GM12878 (cell line): ENCODE results near the gene ZNF296. TPM values are rescaled to one million over a fixed set of nuclear protein-coding genes. Genes with fewer than 3 reads are reported as not detected.

Experiments
- ATAC-seq: fragments of 200-7000 bp; cut with Tn5 transposase; 3 replicates; pipeline ENCODE4 v1.9.1; 2020; ENCODE audit warnings: mild to moderate bottlenecking, moderate library complexity
- BruUV-seq: library from RNA; stranded (reverse); fragments of 400-500 nt; replicated peaks from 2 replicates; lab custom pipeline; 2021; lab: Mats Ljungman, UMichigan
- CTCF ChIA-PET: fragments of 300-600 bp; sonication (Branson Sonifier 250); formaldehyde crosslinking; extraction: SDS; loops from one replicate; lab custom pipeline; 2021; ENCODE audit warnings: inconsistent platforms; lab: Yijun Ruan, JAX
- POLR2A ChIA-PET: fragments of 350-600 bp; formaldehyde crosslinking; extraction: SDS; loops from one replicate; lab custom pipeline; 2021; ENCODE audit warnings: inconsistent platforms; lab: Charles Lee
- RAD21 ChIA-PET: fragments of 300-600 bp; sonication (Branson Sonifier 250); formaldehyde crosslinking; loops from one replicate; lab custom pipeline; 2023; ENCODE audit warnings: antibody characterized with exemption; ENCODE audit not compliant: unreplicated experiment; lab: Charles Lee
- SMC1A ChIA-PET: fragments of 300-600 bp; sonication (Branson Sonifier 250); formaldehyde crosslinking; loops from one replicate; lab custom pipeline; 2023; ENCODE audit not compliant: unreplicated experiment, uncharacterized antibody; lab: Charles Lee
- DNase-seq: peaks from one replicate; pipeline ENCODE4 v3.0.0-alpha.2; 2011; ENCODE audit warnings: low read depth, low spot score
- FAIRE-seq: peaks from 3 replicates; lab custom pipeline; 2011; peaks lifted over from hg19 to GRCh38; lab: Jason Lieb, UNC
- H2AFZ ChIP-seq: 2 replicates; pipeline ENCODE4 v1.6.0; 2011; ENCODE audit warnings: low read depth, low read length, control low read depth; ENCODE audit not compliant: control insufficient read depth
- H3K27ac ChIP-seq: 2 replicates; pipeline ENCODE4 v1.5.1; 2011; ENCODE audit warnings: control low read depth; ENCODE audit not compliant: control insufficient read depth, insufficient read depth
- H3K27me3 ChIP-seq, 2 experiments: replicated peaks in 1 of 2; 2 replicates each; pipeline versions ENCODE4 v1.6.0 to v1.6.1; 2011; ENCODE audit warnings: low read length in 1 of 2; ENCODE audit not compliant: control insufficient read depth in 2 of 2, insufficient read depth in 2 of 2
- H3K36me3 ChIP-seq, 2 experiments: 2 replicates each; pipeline ENCODE4 v1.5.1; 2011; ENCODE audit warnings: low read length in 1 of 2; ENCODE audit not compliant: control insufficient read depth in 2 of 2, insufficient read depth in 2 of 2
- H3K4me1 ChIP-seq: 2 replicates; pipeline ENCODE4 v1.6.1; 2011; ENCODE audit warnings: mild to moderate bottlenecking, low read length, moderate library complexity, mixed read lengths; ENCODE audit not compliant: control insufficient read depth, insufficient read depth
- H3K4me2 ChIP-seq: 2 replicates; pipeline ENCODE4 v1.6.0; 2011; ENCODE audit warnings: control low read depth; ENCODE audit not compliant: control insufficient read depth, insufficient read depth
- H3K4me3 ChIP-seq: fragments of 200-600 bp; sonication (generic); 2 replicates; pipeline ENCODE4 v1.5.1; 2016
- H3K79me2 ChIP-seq: 2 replicates; pipeline ENCODE4 v1.6.0; 2011; ENCODE audit warnings: low read length; ENCODE audit not compliant: control insufficient read depth, insufficient read depth
- H3K9ac ChIP-seq: 2 replicates; pipeline ENCODE4 v1.8.0; 2011; ENCODE audit warnings: low read length, control low read depth, mixed read lengths; ENCODE audit not compliant: control insufficient read depth, insufficient read depth
- H3K9me3 ChIP-seq: replicated peaks from 3 replicates; pipeline ENCODE4 v1.5.1; 2011; ENCODE audit warnings: mild to moderate bottlenecking, low read length; ENCODE audit not compliant: control insufficient read depth, insufficient read depth
- H4K20me1 ChIP-seq: 2 replicates; pipeline ENCODE4 v1.6.0; 2011; ENCODE audit not compliant: control insufficient read depth, insufficient read depth
- BCL11A ChIP-seq: IDR thresholded peaks from 2 replicates; pipeline ENCODE4 v1.6.1; 2011; ENCODE audit warnings: low read depth, low read length
- BRCA1 ChIP-seq: IDR thresholded peaks from 2 replicates; pipeline ENCODE4 v1.6.1; 2011; ENCODE audit warnings: low read depth, low read length, improper control_type of control experiment
- CBX5 ChIP-seq: sonication (generic); IDR thresholded peaks from 2 replicates; pipeline ENCODE4 v1.6.1; 2016; ENCODE audit warnings: low read depth, moderate library complexity, mild to moderate bottlenecking, inconsistent platforms
- CUX1 ChIP-seq: IDR thresholded peaks from 2 replicates; pipeline ENCODE4 v1.6.1; 2012; ENCODE audit warnings: improper control_type of control experiment, low read depth, low read length; ENCODE audit not compliant: insufficient replicate concordance
- GATAD2B ChIP-seq: fragments of 450-650 bp; conservative IDR thresholded peaks from 2 replicates; pipeline ENCODE4 v1.6.1; 2017; ENCODE audit warnings: low read depth, mild to moderate bottlenecking, moderate library complexity
- JUNB ChIP-seq: IDR thresholded peaks from 2 replicates; pipeline ENCODE4 v1.6.1; 2016; ENCODE audit warnings: antibody characterized with exemption, mild to moderate bottlenecking
- MYC ChIP-seq: IDR thresholded peaks from 2 replicates; pipeline ENCODE4 v1.6.1; 2011; ENCODE audit warnings: mild to moderate bottlenecking, low read length, moderate library complexity, inconsistent platforms; ENCODE audit not compliant: insufficient read depth, insufficient replicate concordance, insufficient read length, severe bottlenecking
- NR2C1 ChIP-seq: fragments of 450-650 bp; IDR thresholded peaks from 2 replicates; pipeline ENCODE4 v1.6.1; 2017; ENCODE audit warnings: antibody characterized with exemption, mild to moderate bottlenecking, moderate library complexity
- PAX5 ChIP-seq: IDR thresholded peaks from 2 replicates; pipeline ENCODE4 v1.6.1; 2011; ENCODE audit warnings: low read depth, low read length, borderline replicate concordance
- PRDM15 ChIP-seq: fragments of 450-650 bp; formaldehyde crosslinking; IDR thresholded peaks from 2 replicates; pipeline ENCODE4 v1.4.0; 2020; ENCODE audit warnings: mild to moderate bottlenecking, moderate library complexity
- SREBF1 ChIP-seq: IDR thresholded peaks from 2 replicates; pipeline ENCODE4 v1.6.1; 2012; ENCODE audit warnings: mild to moderate bottlenecking, low read length
- TCF12 ChIP-seq: IDR thresholded peaks from 2 replicates; pipeline ENCODE4 v1.6.1; 2011; ENCODE audit warnings: low read depth, mild to moderate bottlenecking, low read length
- ZNF622 ChIP-seq: fragments of 450-650 bp; IDR thresholded peaks from 2 replicates; pipeline ENCODE4 v1.6.1; 2017; ENCODE audit warnings: mild to moderate bottlenecking, inconsistent platforms
- WGBS: methylation state at CpG from one replicate; pipeline ENCODE4 v1.1.6; 2016; ENCODE audit warnings: low lambda C conversion rate; ENCODE audit not compliant: insufficient replicate concordance, insufficient coverage; ENCODE audit errors: missing lambda C conversion rate; 5-methylcytosine and 5-hydroxymethylcytosine counted together
- in situ Hi-C: fragments of 300-500 bp; cut with MboI; formaldehyde crosslinking; loops from 9 replicates; pipeline ENCODE4 v1.14.3; 2018; ENCODE audit warnings: mixed read lengths
- intact Hi-C: fragments of 100-400 bp; cut with micrococcal nuclease; formaldehyde crosslinking; loops from one replicate; pipeline ENCODE4 v1.14.2; 2022; ENCODE audit not compliant: unreplicated experiment
- polyA plus RNA-seq, 11 experiments: library from polyadenylated mRNA; depleted of rRNA in 4 of 11; unstranded in 6 of 11; stranded (reverse) in 5 of 11; fragments of >200 nt; fragmentation: Nextera tagmentation in 4 of 11; fragmentation: Illumina TruSeq in 1 of 11; extraction: Ambion mirVana in 4 of 11; extraction: Trizol in 1 of 11; gene quantifications; 1 replicate in 1 of 11; 2 replicates in 10 of 11; pipeline versions ENCODE4 v1.2.1 to v1.2.3, GENCODE V29; 2011 to 2016; ENCODE audit warnings: inconsistent platforms in 2 of 11, missing spikeins in 2 of 11, low read depth in 1 of 11
- total RNA-seq, 4 experiments: library from RNA; depleted of rRNA in 3 of 4; stranded (reverse); fragments of >200 nt in 3 of 4; fragmentation: Illumina TruSeq in 1 of 4; extraction: Trizol in 1 of 4; gene quantifications; 2 replicates each; pipeline versions ENCODE4 v1.2.1 to v1.2.3, GENCODE V29; 2013 to 2021

ZNF296 gene
- total and polyA plus RNA-seq, 10 of the 15 experiments (the other 5 are each of a cell fraction or from before 2014, with no cell fraction given), result 0.44 to 23.6 (median 3.5) TPM; not detected in 1

- no peak overlapping the region for H3K4me2 ChIP-seq
- no peak overlapping the region for H3K4me3 ChIP-seq
- ChIA-PET POLR2A (interaction anchor here (1.7 kb wide), 1 partner anchor 108 kb away, joined by 4 read pairs; no protein-coding TSS in a partner anchor), SMC1A (interaction anchor here (4.6 kb wide), 1 partner anchor 12 kb away, joined by 39 read pairs; no protein-coding TSS in a partner anchor), CTCF (interaction anchor here (1.1 to 4.5 kb wide), 6 partner anchors 8 to 153 kb away, joined by 3 to 39 read pairs (median 4); no protein-coding TSS in a partner anchor), RAD21 (interaction anchor here (1.2 to 2.2 kb wide), 3 partner anchors 13 to 63 kb away, joined by 3 to 6 read pairs (median 4); partner anchors contain the start of gene PPP1R37)
- H3K9ac ChIP-seq, result no peak overlapping the region
- no peaks in the 10 kb centered on the region for H3K27me3 ChIP-seq
- H3K27ac ChIP-seq, result no peak overlapping the region
- in situ Hi-C loops, result no loop called here
- DNase-seq (no peak), FAIRE-seq (no peak), ATAC-seq (no peak)
- H3K9me3 ChIP-seq, result no peaks in the 10 kb centered on the region
- H4K20me1 ChIP-seq, result no peaks in the 10 kb centered on the region
- BruUV-seq, result no TSS peak
- peaks cover 49% of the 10 kb centered on the region for H3K79me2 ChIP-seq
- peaks cover 39% of the 10 kb centered on the region for H3K4me1 ChIP-seq
- H3K36me3 ChIP-seq, result peaks cover 0 to 9% of the 10 kb centered on the region in 2 experiments; a peak in 3 of 4 replicates
- no peak overlapping the region for H2AFZ ChIP-seq
- WGBS, result 98% methylated on average over 6 of the region's 6 CpGs
- TF ChIP-seq CBX5 (no peak), PAX5 (no peak), SREBF1 (no peak), BRCA1 (no peak), NR2C1 (no peak), MYC (no peak), PRDM15 (CRISPR knock-in tag) (no peak), BCL11A (no peak), ZNF622 (no peak), JUNB (no peak), CUX1 (no peak), GATAD2B (no peak), TCF12 (no peak)
- intact Hi-C loops, result no loop called here
These were observed 47.7 kb upstream of the ZNF296 start for GRCh38 chr19:45124021-45124420.
